ENCODE results near the gene RASGRP4.
"Not testable (repeated sequence)": the region's sequence is repeated elsewhere in the genome, so short reads cannot be mapped to it uniquely, and the experiment has no call there.

The RASGRP4 gene

DNA sequence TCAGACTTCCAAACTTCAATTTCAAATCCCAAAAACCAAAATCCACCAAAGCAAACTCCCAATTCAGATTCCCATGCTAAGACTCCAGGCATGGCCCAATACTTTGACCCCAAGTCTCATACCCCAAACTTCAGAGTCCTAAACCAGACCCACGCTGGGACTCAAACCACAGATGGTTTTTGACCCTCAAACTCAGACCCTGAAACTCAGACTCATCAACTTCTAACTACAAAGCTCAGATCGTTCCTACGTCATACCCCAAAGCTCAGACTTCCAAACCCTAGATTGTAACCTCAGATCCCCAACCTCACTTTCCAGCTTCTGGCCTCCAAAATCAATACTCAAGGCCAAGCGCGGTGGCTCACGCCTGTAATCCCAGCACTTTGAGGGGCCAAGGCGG is 19.3 kb upstream of the RASGRP4 start:
- no peak for DNase-seq

GRCh38 chr19:38444026-38444425 is 18.0 kb upstream of the RASGRP4 start:
- DNase-seq = no peak

DNA sequence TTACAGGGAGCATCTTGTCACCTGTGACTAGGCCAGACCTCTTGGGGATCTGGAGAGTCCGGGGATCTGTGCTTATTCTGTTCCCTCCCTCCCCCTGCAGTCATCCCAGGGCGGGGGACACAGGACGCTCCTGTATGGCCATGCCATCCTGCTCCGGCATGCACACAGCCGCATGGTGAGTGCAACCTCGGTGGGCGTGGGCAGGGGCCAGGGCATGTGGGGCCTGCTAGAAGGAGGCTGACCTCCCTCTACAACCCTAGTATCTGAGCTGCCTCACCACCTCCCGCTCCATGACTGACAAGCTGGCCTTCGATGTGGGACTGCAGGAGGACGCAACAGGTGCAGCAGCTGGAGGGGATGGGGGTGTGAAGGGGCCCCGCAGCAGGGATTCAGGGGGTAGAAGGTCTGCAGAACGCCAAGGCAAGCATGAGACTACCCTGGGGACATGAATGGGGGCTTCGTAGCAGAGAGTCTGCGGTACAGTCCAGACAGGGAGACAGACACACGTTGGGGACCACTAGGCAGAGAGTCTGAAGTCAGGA is 17.5 kb upstream of the RASGRP4 start:
- no peak for DNase-seq

DNA sequence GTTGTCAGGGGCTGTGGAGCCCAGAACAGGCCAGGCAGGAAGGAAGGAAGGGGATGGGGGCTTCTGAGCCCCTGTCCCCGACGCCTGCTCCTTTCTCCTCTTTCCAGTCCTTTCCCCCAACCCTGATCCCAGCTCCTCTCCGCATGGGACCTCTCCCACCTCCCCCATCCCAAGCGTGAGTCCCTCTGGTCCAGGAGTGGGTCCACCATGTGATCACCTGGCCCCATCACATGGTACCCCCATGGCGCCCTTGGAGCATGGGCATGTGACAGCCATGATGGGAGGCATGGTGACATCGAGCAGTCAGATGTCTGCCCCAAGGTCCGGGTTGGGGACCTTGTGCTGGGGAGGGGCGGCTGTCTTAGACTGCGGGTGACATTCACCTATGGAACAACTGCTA is 16.7 kb upstream of the RASGRP4 start:
- no peak for DNase-seq

DNA sequence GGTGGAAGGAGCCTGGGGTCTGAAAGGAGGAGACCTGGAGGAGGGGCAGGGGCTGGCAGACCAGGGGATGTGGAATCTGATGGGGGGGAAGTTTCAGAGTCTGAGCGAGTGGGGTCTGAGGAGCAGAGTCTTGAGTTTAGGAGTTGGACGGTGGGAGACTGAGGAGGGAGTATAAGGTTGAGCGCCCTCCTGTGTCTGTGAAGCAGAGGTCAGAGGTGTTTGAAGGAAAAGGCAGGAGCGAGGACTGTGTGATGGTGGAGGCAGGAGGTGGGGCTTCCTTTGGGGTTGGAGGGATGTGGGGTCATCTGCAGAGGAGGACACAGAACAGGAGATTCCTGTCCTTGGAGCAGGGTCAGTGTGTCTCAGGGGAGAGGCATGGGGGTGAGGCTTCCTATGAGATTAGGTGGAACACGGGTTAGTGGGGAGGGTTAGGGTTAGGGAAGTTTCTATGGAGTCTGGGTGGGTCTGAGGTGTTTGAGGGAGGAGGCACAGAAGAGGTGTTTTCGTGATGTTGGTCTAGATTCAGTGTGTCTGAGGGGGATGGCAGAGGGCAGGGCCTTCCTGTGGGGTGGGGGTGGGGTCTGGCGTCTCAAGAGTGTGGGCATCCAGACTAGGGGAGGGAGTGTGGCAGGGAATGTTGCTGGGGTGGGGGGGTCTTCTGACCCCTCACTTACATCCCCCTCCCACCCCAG is 15.8 kb upstream of the RASGRP4 start:
- no peak for DNase-seq

DNA sequence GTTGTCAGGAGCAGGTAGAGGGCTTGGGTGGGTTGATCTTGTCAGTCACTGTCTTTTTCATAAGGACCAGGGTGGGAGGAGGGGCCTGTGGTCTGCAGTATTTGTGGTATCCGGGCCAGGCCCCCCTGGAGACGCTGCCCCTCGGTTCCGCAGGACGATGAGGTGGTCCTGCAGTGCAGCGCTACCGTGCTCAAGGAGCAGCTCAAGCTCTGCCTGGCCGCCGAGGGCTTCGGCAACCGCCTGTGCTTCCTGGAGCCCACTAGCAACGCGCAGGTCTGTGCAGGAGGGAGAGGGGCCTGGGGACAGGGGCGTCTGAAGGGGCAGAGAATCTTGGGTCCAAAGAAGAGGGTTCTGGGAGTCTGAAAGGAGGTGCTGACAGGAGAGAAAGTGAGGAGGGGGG is 14.6 kb upstream of the RASGRP4 start:
- no peak for DNase-seq

- DNase-seq = no peak
Observed at GRCh38 chr19:38437917-38438316, 11.9 kb upstream of the RASGRP4 start.

DNA sequence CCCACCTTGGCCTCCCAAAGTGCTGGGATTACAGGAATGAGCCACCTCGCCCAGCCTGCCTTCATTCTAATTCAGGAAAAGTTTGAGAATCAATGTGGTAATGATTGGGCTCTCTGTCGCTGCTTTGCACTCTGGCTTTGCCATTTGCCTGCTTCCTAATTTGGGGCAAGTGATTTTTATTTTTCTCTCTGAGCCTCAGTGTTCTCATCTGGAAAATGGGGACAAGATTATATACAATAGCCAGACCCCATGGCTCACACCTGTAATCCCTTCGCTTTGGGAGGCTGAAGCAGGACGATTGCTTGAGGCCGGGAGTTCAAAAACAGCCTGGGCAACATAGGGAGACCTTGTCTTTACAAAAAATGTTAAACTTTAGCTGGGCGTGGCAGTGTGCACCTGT is 11.3 kb upstream of the RASGRP4 start:
- DNase-seq = no peak

- DNase-seq = no peak
Observed at GRCh38 chr19:38434549-38435051, 8.6 kb upstream of the RASGRP4 start.

- DNase-seq = peak; percentile 56
Observed at GRCh38 chr19:38433268-38433733, 7.3 kb upstream of the RASGRP4 start, which contains the start of gene RYR1. Gene RYR1 (plus strand): TSS chr19:38433691. CDS start chr19:38433830, 139 bp downstream.

GRCh38 chr19:38430931-38431330 is 4.9 kb upstream of the RASGRP4 start:
- DNase-seq = no peak

- DNase-seq = no peak
Observed at GRCh38 chr19:38429811-38430156, 3.8 kb upstream of the RASGRP4 start.

DNA sequence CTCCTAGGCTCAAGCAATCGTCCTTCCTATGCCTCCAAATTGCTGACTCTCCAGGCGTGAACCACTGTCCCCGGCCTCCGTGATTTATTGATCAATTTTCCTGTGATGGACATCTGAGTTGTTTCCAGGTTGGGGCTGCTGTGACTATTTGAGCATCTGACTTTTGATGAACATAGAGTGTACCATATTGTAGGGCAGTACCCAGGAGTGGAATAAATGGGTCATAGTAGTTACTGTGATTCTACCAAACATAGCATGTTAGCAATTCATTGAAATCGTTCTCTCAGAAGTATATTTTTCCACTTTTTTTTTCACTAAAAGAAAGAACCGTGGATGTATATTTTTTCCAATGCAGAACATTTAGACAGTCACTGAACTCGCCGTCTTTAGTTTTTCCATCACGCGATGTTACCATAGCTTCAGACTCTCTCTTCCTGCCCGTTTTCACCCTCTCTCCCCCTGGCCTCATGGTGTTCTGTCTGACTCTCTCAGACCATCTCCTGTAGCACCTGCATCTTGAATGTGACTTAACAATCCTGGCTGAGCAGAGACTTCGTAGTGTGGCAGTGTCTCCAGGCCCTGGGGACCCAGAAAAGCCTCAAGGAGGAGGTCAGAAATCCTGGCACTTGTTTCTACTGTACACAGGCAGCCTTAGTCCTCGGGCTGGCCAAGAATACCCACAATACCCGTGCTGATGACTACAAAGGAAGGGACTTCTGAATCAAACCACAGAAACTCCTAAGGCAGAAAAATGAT is 3.2 kb upstream of the RASGRP4 start:
- no peak for DNase-seq

DNA sequence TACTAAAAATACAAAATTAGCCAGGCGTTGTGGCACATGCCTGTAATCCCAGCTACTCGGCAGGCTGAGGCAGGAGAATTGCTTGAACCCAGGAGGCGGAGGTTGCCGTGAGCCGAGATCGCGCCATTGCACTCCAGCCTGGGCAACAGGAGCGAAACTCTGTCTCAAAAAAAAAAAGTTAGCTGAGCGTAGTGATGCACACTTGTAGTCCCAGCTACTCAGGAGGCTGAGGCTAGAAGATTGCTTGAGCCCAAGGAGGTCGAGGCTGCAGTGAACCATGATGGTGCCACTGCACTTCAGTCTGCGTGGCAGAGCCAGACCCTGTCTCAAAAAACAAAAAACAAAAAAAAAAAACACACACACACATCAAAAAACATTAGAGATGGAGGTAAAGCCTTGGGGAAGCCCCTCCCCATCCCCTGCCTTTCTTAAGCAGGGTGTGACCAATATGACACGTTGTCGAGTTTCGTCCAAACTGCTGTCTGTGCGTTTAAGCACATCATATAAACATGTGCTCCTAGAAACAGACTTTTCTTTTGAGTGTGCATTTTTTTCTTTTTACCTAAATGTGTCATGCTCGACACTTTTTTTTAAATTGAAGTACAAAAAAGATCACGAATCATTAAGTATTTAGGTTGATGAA is 1.1 kb upstream of the RASGRP4 start:
- not testable (repeated sequence) for DNase-seq

DNA sequence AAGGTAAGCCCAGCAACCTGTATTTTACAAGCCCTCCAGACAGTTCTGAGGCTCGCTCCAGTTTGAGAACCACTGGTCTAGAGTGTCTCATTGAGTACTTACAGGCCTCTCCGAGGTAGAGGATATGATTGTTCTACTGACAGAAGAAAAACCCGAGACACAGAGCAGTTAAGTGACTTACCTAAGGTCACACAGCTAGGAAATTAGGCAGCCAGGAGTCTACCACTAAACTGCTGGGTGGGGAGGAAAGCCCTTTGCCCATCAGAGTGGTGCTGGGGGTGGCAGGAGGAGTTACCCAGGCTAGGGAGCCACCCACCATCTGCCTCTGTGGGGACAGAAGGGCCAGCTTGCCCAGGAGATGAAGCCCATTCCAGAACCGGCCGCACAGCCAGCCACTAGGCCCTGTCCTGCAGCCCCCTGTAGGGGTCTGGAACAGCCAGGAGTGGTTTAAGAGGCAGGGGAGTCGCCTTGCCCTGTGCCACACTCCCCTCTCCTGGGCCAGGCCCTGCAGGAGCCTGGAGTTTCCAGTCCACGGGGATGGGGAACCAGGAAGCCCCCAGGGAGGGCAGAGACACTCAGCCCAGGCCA is 703 bp downstream of the RASGRP4 start:
- no peak for DNase-seq

DNA sequence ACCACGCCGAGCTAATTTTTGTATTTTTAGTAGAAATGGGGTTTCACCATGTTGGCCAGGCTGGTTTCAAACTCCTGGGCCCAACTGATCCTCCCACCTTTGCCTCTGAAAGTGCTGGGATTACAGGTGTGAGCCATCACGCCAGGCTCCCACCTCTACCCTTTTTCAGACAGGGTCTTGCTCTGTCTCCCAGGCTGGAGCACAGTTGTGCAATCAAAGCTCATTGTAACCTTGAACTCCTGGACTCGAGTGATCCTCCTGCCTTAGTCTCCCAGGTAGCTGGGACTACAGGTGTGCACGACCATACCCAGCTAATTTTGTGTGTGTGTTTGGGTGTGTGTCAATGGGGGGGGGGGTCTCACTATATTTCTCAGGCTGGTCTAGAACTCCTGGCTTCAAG is 1.7 kb downstream of the RASGRP4 start:
- no peak for DNase-seq

- no peak for DNase-seq
Observed at GRCh38 chr19:38422438-38422837, 3.6 kb downstream of the RASGRP4 start.

- DNase-seq = no peak
Observed at GRCh38 chr19:38421856-38422255, 4.2 kb downstream of the RASGRP4 start.

DNA sequence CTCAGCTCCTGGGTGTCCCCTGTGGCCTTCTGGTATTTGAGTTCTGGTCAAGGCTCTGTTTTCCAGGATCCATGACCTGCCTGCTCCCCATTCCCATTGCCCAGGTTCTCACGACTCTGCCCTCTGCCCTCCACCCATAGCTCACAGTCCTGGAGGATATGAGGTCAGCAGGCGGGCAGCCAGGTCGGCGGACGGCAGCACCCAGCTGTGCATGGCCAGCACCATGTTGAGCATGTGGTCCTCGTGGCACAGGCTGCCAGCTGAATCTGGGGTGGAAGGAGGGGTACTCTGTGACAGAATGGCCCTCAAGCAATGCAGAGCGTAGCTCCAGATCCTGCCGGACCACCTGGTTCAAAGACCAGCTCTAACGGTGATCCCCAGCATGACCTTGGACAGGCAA is 5.1 kb downstream of the RASGRP4 start:
- no peak for DNase-seq

GRCh38 chr19:38417544-38418506 is 8.2 kb downstream of the RASGRP4 start:
- peak; percentile 63 for DNase-seq

- DNase-seq = no peak
Observed at GRCh38 chr19:38417146-38417543, 8.9 kb downstream of the RASGRP4 start.

GRCh38 chr19:38413416-38413815 is 12.6 kb downstream of the RASGRP4 start:
- DNase-seq = no peak
